SHP77 (cell line): ENCODE results near the gene RNF41.
"Not testable (repeated sequence)": the region's sequence is repeated elsewhere in the genome, so short reads cannot be mapped to it uniquely, and the experiment has no call there.

Experiments used
- DNase-seq, 2 experiments: peaks; one replicate each; lab custom pipeline; 2025; lab: John Stamatoyannopoulos, UW

The RNF41 gene

GRCh38 chr12:56221757-56222530 is at the start of gene RNF41:
Gene RNF41, minus strand, starts transcription at chr12:56221922. Its CDS starts 7,875 bp downstream, at chr12:56214047.
- peak; percentile 94 to 97 for DNase-seq

DNA sequence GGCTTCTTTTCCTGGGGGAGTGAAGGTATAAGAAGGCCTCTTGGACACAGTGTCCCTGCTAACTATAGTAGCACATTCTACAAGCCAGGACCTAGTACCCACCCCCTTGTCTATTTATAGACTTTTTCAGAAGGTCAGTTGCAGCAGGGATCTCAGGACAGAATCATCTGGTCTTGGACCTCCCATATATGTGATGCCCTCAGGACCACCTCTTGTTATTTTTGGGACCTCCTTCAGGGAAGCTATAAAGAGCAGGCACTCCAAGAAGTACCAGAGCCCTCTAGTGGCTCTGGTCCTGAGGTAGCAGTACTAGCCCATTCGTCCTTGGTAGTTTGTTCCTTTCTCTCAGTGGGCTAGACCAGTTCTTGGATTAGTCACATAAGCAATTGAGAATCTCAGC is 49.3 kb upstream of the RNF41 start:
- DNase-seq, result no peak

DNA sequence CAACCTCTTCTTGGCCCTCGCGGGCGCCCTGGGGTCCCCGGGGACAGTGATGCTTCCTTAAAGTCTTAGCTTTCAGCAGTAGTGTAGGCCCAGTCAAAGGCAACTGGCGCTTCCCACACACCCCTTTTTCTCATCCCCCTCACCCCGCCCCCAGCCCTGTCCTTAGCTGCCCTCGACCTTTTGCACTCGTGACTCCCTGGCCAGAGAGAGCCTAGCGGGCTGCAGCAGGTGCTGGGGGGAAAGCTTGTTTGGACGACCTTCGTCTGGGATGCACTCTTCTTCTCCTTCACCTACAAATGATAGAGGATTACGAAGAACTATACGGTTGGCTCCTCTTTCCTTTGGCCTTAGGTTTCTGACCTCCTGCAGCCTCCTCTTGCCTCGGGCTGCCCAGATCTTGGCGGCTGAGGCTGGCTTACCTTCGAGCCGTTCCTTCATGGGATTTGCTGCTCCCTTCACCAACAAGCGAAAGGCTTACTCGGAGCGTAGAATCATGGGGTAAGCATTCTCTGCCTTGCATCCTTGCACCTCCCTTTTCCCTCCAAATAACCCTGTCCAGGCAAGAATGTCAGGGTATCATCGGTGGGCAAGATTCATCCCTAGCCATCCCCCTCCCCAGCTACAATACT is 45.8 kb upstream of the RNF41 start:
- no peak for DNase-seq

GRCh38 chr12:56266693-56267442 is 45.1 kb upstream of the RNF41 start, which contains the start of gene COQ10A:
Gene COQ10A, plus strand, starts transcription at chr12:56266942. Its CDS starts 177 bp downstream, at chr12:56267119.
- peak; percentile 75 to 89 for DNase-seq

GRCh38 chr12:56266068-56266692 is 44.5 kb upstream of the RNF41 start:
- not testable (repeated sequence) for DNase-seq

GRCh38 chr12:56262955-56263354 is 41.2 kb upstream of the RNF41 start:
- DNase-seq, result not testable (repeated sequence)

- DNase-seq, result no peak
Observed at GRCh38 chr12:56261503-56262232, 39.9 kb upstream of the RNF41 start.

DNA sequence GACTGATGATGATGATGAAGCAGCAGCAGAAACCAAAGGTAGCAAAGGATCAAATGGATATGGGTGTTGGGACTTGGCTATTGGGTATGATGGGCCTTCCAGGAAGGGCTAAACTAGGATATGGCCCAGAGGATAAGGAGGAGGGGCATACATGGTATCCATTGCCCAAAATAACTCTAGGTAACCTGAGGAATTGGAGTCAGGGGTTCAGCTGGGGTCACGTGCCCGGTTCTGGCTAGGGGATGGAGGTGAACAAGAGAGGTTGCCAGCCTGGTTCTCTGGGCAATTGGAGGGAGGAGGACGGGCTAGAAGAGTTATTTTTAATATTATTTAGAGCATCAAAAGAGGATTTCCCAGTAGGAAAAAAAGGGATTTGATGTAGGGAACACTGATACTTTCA is 39.2 kb upstream of the RNF41 start:
- DNase-seq, result no peak

GRCh38 chr12:56260380-56260779 is 38.7 kb upstream of the RNF41 start:
- DNase-seq, result no peak

DNA sequence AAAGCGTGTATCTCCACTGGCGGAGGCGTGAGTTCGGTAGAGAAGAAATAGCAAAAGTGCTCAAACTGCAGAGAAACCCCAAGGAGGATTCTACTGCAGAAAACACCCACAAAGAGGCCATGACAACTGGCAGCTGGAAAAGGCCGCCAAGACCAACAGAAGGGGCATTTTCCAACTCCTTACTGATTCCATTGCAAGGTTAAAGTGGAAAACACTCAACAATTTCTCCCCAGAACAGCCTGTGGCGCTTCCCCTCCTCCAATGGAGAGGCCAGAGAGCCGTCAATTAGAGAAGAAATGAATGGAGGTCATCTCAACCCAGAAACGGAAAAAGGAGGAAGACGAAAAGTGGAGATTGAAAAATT is 37.1 kb upstream of the RNF41 start:
- peak in 1 of 2 experiments; percentile 20 for DNase-seq

- peak; percentile 37 to 67 for DNase-seq
Observed at GRCh38 chr12:56258068-56258819, 36.5 kb upstream of the RNF41 start, which contains the start of gene ANKRD52. Gene ANKRD52, minus strand, starts transcription at chr12:56258384. Its CDS starts 115 bp downstream, at chr12:56258269.

GRCh38 chr12:56257491-56258067 is 35.9 kb upstream of the RNF41 start:
- peak in 1 of 2 experiments; percentile 54 for DNase-seq

DNA sequence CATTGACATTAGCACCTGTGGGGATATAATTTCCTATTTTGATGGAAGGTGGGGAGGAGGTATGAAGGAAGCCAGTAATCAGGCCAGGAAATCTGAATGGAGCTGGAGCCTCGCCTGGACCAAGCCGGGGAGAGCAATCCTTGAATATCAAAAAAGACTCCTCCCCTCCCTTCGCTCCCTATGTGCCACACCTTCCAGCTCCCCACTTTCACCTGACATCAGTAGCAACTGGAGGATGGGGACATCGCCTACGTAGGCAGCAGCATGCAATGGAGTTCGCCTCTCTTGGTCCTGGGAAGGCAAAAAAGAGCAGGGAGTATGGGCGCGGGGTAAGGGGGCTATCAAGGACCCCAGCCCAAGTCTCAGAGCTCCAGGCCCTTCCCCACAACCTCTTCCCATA is 35.3 kb upstream of the RNF41 start:
- DNase-seq, result no peak

DNA sequence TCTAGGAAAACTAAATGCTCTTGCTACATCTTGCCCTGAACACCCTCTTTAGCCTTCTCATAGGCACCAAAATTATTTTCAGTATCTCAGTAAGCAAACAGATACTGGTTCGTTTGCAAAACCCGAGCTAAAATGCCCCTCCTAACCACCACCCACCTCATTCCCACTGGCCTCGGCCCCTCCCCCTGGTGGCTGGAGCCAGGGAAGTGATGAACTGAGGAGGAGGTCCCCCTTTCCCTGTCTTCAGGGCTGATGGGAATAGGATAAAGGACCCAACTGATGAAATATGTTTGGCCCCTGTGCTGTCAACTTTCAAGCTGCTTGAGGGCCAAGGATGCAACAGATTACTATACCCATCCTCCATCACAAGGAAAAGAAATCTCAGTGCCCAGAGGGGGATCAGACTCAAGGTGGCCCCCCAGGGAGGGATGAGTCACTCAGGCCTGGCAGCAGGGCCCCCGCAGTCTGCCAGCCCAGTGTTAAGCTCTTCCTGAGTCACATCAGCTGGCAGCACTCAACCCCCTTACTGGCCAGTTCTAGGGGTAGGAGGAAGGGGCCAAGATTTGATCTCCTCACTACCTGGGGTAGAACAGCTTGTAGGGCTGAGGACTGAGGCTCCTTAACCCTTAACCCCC is 34.7 kb upstream of the RNF41 start:
- no peak for DNase-seq

DNA sequence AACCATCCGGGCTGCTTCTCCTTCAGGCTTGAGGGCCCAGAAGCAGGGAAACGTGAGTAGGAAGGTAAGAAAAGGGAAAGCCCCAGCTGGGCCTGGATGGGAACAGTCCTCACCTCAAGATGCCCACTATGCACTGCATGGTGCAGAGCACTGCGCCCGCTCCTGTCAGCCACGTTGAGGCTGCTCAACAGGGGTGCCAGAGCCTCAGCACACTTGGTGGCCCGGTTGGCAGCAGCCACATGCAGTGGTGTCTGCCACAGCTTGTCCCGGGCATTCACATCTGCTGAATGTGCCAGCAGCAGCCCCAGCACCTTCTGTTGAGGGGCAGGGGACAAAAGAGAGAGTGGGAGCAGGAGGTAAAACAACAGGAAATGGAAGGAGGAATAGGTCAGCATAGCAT is 33.9 kb upstream of the RNF41 start:
- no peak for DNase-seq

DNA sequence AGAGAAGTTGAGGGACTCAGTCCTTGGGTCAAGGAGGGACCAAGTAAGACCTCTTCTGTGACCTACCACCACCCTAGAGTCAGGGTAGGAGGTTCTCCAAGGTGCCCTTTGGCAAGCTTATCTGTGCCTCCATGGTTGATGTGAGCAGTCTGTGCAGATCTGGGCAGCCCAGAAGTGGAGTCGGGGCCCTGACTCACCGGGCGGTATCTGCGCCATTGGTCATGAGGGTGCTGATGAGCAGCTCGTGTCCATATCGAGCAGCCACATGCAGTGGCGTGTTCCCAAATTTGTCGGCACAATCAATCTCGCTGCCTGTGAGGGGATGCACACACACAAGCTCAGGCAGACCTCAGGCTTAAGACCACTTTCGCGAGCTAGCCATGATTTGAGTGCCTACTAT is 31.4 kb upstream of the RNF41 start:
- no peak for DNase-seq

- no peak for DNase-seq
Observed at GRCh38 chr12:56252649-56253048, 30.9 kb upstream of the RNF41 start.

GRCh38 chr12:56248711-56249110 is 27.0 kb upstream of the RNF41 start:
- DNase-seq, result no peak

DNA sequence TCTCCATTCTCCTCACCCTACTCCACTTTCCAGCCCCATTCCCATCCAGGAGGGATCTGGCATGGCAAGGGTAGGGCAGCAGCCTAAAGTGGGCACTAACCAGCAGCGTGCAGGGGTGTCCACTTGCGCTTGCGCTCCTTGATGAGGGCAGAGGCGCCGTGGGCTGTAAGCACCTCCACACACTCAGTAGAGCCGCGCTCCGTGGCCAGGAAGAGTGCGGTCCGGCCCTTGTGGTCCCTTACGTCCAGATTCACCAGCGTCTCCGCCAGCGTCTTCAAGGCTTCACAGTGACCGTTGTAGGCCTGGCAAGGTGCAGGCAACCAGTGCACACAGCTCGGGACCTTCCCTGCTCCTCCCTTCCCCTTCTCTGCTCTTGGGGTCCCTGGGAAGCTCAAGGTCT is 26.2 kb upstream of the RNF41 start:
- no peak for DNase-seq

GRCh38 chr12:56244494-56244893 is 22.8 kb upstream of the RNF41 start:
- no peak for DNase-seq
